GM18505 (cell line): ENCODE measurements around the gene STAMBPL1.
"Not testable (repeated sequence)": the region's sequence is repeated elsewhere in the genome, so short reads cannot be mapped to it uniquely, and the experiment has no call there.

Experiments used
- ATAC-seq: cut with Tn5 transposase; IDR thresholded peaks from one replicate; pipeline ENCODE4 v1.9.1; 2021; ENCODE audit not compliant: unreplicated experiment
- POLR2A ChIP-seq: IDR thresholded peaks from 4 replicates; pipeline ENCODE4 v1.6.1; 2011; ENCODE audit warnings: borderline replicate concordance; ENCODE audit not compliant: insufficient read depth, insufficient read length; ENCODE audit errors: extremely low read depth

STAMBPL1 gene

GRCh38 chr10:88879534-88880281, at the start of gene STAMBPL1:
TSS of gene STAMBPL1 (plus strand) at chr10:88880245. CDS start at chr10:88901709, 21,464 bp downstream.
- no peak for TF ChIP-seq POLR2A
- peak; percentile 54 for ATAC-seq

DNA sequence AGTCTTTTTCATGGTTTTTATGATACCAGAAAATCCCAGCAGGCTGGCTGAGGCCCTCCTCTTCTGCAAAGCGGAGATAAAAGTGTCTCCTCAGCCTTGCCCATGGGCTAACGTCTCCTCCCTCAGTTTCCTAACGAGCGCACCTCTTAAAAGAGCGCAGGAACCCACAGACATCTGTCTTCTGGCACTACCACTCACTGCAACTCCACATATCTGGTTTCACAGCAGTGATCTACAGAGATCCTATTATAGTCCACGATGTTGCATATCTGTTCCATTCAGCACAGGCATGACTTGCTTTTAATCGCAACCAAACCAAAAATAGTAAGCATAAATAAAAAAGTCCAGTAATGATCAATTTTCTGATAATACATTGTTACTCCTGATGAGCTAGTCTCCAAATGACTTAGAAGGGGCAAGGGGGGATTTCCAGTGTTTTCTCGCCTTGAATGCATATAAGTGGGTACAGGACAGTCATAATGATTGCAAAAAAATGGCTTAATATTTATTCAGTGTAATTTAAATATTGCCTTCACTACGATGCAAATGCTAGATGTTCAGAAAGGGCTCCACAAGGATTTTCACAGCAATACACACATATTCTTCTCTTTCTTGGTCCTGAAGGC, 49.3 kb upstream of the STAMBPL1 start:
- TF ChIP-seq POLR2A, result no peak
- ATAC-seq, result no peak

DNA sequence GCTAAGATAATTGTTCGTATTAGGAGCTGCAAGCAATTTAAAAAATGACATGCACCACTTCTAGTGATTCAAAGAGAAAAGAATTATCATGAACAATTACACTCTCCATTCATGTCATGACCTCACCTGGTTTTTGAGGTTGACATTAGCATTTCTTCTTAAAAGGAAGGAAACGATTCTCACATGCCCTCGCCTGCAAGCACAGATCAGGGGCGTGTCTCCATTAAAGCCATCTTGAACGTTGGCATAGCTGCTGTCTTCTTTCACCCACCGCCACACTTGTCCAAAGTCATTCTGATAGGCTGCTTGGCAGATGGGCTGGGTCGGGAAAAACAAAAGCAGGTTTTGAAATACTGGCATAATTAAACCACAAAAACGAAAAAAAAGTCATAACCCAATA, 48.3 kb upstream of the STAMBPL1 start:
- no peak for TF ChIP-seq POLR2A
- ATAC-seq, result no peak

- TF ChIP-seq POLR2A, result no peak
- ATAC-seq, result no peak
These were observed 47.7 kb upstream of the STAMBPL1 start for GRCh38 chr10:88832376-88832775.

DNA sequence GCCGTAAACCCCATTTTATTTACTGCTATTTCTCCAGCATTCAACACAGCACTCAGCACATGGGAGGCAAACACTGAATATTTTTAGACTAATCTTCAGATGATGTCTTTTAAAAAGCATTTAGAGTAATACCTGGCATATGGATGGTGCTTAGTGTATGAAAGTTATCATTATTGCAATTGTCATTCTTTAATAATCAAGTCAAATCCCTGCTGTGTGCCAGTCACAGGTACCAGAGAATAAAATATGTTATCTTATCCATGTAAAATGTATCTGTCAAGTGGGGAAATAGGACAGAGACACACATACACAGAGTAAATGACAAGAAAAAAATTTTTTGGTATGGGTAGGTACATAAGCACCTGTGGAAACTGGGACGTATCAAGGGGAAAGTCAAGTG, 46.9 kb upstream of the STAMBPL1 start:
- TF ChIP-seq POLR2A, result no peak
- no peak for ATAC-seq

- no peak for TF ChIP-seq POLR2A
- no peak for ATAC-seq
These were observed 46.3 kb upstream of the STAMBPL1 start for GRCh38 chr10:88833723-88834122.

- peak; percentile 52 for ATAC-seq
- TF ChIP-seq POLR2A, result no peak
These were observed 44.7 kb upstream of the STAMBPL1 start for GRCh38 chr10:88835096-88835909.

GRCh38 chr10:88835910-88836221, 44.2 kb upstream of the STAMBPL1 start:
- no peak for TF ChIP-seq POLR2A
- no peak for ATAC-seq

- ATAC-seq, result not testable (repeated sequence)
These were observed 42.4 kb upstream of the STAMBPL1 start for GRCh38 chr10:88837632-88838031.

DNA sequence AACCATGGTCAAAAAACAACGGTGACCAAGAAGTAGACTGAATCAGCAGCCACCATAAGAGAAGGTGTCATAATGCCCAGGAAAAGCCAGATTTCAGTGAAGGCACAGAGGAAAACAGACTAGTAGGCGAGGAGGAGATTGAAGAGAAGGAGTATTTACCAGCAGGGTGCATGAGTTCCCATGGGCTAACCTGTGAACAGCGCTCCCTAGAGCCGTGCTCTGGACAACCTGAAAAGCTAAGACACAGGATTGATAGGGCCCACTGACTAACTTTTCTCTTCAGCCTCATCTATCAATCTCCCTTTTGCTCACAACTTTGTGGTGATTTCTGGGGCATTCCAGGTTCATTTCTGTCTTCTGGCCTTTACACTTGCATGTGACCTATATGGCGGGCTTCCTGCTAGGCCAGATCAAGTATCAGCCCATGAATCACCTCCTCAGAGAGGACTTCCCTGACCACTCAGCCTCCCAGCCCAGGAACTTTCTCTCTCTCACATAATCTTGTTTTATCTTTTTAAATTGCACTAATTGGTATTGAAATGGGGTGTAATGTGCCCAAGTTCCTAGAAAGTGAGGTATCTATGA, 41.2 kb upstream of the STAMBPL1 start:
- TF ChIP-seq POLR2A, result no peak
- ATAC-seq, result no peak

DNA sequence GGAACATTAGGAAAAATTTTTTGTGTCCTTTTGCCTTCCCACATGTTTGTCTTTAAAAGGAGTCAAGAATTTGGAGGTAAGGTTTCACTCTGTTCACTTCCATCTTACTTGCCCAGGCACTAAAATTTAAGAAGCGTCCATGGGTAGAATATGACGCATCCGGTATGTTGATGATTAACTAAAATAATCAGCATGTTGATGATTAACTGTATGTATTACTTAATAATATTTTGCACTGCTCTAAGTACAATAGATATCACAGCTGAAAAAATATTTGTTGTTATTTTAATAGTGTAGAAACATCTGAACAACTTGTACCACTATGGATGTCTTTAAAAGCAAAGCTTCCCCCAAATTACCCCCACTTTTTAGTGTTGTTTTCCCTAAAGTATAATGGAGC, 39.9 kb upstream of the STAMBPL1 start:
- no peak for ATAC-seq
- no peak for TF ChIP-seq POLR2A

DNA sequence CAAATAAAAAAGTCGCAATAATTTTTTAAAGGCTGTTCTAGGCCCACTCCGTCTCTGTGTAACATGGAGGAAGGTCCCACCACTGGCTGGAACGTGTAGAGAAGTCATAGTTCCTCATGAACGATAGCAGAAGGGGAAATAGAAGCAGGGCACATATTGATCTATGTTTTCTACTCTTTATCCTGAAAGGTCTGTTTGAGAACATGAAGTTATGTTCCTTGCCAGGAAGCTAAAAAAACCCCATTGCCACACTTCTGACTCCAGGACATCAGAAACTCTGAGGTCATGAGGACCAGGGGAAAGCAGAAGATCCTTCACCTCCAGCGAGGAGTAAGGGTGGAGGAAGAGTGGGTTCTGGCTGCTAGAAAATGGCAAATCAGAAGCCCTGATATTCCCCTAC, 39.2 kb upstream of the STAMBPL1 start:
- no peak for ATAC-seq
- no peak for TF ChIP-seq POLR2A

GRCh38 chr10:88841316-88842111, 38.5 kb upstream of the STAMBPL1 start:
- ATAC-seq, result no peak
- no peak for TF ChIP-seq POLR2A
